Stimulated activated CD8-positive, alpha-beta memory T cell treated with anti-CD3 and anti-CD28 coated beads, Interleukin-4, amount 100 ng/mL, for 4 hours (primary cell): ENCODE results near the gene POLR3A.
"Not testable (repeated sequence)": the region's sequence is repeated elsewhere in the genome, so short reads cannot be mapped to it uniquely, and the experiment has no call there.

Source experiments
- DNase-seq, 2 donors: peaks; one replicate each; pipeline ENCODE4 v3.0.0-alpha.2; 2020; ENCODE audit warnings: low read depth in 2 of 2, low spot score in 1 of 2

Gene POLR3A

GRCh38 chr10:78023741-78024140, 5.6 kb downstream of the POLR3A start:
- no peak for DNase-seq

DNA sequence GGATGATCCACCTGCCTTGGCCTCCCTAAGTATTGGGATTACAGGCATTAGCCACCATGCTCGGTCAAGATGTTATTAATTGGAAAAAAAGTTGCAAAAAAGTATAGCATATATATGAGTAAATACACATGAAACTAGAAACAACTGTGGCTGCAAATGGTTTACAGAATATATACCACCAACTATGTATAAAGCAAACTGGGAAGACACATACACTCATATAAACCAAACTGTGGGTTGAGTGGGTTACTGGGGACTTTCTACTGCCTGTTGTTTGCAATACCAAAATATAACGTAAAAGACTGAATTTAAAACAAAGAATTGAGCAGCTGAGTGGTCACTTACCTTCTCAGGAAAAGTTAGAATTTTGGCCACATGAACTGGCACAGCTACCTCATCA, 8.1 kb downstream of the POLR3A start:
- DNase-seq = no peak

GRCh38 chr10:78019264-78019663, 10.1 kb downstream of the POLR3A start:
- DNase-seq = no peak

GRCh38 chr10:78017856-78018255, 11.5 kb downstream of the POLR3A start:
- DNase-seq = no peak

DNA sequence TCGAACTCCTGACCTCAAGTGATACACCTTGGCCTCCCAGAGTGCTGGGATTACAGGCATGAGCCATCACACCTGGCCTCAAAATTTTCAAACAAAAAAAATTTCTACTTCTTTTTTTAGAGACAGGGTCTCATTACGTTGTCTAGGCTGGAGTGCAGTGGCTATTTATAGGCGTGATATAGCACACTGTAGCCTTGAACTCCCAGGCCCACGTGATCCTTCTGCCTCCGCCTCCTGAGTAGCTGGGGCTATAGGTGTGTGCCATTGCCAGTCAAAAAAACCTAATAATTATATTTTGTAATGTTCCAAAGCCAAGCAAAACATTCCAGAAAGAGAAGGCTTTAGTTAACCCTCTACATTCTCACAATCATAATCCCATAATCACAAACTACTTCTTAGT, 13.8 kb downstream of the POLR3A start:
- no peak for DNase-seq

DNA sequence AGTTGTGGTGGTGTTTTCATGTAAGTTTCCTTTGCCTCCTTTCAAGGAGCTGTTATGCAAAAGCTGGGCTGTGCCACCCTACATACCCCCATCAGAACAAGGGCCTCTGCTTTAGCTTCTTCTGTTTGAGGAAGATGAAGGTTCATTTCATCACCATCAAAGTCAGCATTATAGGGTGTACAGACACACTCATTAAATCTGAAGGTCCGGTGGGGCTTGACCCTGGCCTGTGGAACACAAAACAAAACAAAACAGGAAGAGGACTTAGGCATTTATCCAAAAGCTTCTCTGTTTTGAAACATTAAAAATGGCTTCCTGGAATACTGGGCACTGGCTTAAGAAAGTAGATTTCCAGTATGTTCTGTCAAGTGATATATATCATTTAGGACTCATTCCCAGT, 15.8 kb downstream of the POLR3A start:
- no peak for DNase-seq

GRCh38 chr10:78011065-78011464, 18.2 kb downstream of the POLR3A start:
- no peak for DNase-seq

DNA sequence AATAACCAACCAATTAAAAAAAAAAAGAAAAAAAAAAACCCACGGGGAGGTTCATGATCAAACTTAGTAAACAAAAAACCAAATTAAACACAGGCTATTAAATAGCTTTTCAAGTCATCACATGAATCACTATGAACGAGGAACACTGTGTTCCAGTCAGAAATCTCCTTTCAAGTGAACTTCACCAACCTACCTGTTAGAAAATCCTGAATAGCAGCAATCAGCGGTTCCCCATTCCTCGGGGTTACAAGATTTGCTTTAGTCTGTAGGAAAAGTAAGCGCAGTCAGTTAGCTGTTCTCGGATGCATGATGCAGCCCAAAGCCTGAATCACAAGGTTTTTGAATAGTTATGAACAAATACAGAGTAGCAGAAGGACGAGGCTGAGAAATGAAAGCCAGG, 19.0 kb downstream of the POLR3A start:
- no peak for DNase-seq

- no peak for DNase-seq
These were observed 19.7 kb downstream of the POLR3A start for GRCh38 chr10:78009662-78010061.

GRCh38 chr10:78007172-78007571, 22.1 kb downstream of the POLR3A start:
- DNase-seq = no peak

DNA sequence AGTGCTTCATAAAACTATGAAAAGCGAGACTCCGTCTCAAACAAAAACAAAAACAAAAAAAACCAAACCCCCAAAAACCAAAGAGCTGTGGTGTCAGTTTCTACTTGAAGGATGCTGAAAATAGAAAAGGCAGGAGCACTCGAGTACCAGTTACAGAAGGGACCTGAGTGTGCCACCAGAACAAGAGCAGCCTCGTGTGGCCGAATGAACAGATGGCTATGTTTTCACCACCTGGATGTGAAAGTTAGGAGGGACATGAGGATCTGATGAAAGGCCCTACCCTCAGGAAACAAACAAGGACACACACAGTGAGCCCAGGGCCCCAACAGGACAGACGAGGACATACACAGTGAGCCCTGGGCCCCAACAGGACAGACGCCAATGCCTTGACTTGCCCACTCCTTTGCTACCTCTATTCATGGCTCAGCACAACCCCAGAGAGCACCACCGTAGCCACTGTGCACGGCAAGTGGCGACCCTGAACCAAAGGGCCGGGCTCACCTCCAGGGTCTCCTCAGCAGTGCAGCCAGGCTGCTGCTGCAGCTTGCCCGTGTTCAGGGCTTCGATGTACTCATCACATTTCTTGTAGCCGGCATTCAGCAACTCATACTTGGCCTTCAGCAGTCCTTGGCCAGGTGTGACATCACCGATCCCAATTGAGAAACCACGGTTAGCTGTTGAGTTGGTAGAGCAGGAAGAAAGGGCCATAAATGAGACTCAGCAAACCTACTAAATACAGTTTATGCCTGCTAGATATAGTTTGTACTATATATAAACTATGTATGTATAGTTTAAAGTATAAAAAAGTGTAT, 24.9 kb downstream of the POLR3A start:
- DNase-seq = no peak

- no peak for DNase-seq
These were observed 26.6 kb downstream of the POLR3A start for GRCh38 chr10:78002541-78003288.

GRCh38 chr10:78000956-78001472, 28.3 kb downstream of the POLR3A start:
- DNase-seq = no peak

DNA sequence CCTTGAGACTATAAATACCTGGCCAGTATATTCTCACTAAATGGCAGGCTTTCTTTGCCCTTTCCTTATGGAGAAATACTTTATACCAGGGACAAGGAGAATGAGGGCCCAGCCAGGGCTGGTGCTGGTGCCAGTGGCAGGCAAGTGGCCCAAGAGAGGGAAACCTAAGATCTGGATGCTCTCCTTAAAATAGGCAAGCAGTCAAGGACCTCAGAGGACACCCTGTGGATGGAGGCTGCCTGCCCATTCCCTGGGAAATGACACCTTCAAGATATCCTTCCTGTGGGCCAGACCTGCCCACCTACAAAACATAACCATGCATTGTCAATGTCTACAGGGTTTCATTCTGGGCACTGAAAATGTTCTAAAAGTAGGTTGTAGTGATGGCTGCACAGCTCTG, 29.1 kb downstream of the POLR3A start:
- no peak for DNase-seq

DNA sequence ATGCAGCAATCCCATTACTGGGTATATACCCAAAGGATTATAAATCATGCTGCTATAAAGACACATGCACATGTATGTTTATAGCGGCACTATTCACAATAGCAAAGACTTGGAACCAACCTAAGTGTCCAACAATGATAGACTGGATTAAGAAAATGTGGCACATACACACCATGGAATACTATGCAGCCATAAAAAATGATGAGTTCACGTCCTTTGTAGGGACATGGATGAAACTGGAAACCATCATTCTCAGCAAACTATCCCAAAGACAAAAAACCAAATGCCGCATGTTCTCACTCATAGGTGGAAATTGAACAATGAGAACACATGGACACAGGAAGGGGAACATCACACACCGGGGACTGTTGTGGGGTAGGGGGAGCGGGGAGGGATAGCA, 30.5 kb downstream of the POLR3A start:
- DNase-seq = not testable (repeated sequence)

DNA sequence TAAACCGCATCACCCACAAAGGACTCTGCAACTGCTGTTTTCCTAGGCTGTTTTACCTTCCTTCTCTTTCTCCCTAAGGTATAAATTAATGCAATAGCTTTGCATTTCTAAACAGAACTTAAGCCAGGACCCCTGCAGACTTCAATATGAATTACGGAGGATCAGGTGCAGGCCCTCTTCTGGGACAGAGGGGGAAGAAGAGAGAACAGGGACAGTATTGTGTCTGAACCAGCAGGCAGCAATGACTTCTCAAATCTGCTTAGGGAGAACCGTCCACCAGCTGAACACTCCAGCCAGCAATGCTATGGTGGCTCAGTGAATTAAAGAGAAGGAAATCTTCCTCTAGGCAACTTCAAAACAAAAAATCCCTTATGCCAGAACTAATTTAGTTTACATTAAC, 35.7 kb downstream of the POLR3A start:
- DNase-seq = no peak

- DNase-seq = no peak
These were observed 40.1 kb downstream of the POLR3A start for GRCh38 chr10:77989081-77989724.

DNA sequence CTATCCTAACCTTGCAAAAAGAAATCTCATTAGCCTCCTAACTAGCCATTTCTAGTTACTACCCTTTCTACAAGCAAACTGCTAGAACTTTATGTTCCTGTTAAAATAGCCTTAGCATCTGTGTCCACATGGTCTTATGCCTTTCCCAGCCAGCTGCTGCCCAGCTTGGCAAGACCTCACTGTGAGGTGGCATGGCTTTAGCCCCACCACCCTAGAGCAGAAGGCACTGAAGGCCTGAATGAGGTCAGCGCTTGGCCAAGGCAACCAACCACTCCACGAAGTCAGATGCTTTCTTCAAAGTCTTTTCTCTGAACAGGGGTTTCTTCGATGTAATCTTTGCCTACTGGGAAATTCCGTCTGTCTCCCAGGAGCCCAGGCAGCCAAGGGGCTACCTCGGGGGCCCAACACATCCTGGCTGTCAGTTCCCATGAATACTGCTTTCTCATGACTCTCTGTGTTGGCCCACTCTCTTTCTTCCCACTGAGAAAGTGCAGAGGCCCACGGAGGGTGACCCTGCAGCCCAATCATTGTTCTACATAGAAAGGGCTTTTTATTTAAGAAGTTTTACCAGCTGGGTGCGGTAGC, 41.6 kb downstream of the POLR3A start:
- DNase-seq = no peak

- no peak for DNase-seq
These were observed 44.3 kb downstream of the POLR3A start for GRCh38 chr10:77984986-77985385.

DNA sequence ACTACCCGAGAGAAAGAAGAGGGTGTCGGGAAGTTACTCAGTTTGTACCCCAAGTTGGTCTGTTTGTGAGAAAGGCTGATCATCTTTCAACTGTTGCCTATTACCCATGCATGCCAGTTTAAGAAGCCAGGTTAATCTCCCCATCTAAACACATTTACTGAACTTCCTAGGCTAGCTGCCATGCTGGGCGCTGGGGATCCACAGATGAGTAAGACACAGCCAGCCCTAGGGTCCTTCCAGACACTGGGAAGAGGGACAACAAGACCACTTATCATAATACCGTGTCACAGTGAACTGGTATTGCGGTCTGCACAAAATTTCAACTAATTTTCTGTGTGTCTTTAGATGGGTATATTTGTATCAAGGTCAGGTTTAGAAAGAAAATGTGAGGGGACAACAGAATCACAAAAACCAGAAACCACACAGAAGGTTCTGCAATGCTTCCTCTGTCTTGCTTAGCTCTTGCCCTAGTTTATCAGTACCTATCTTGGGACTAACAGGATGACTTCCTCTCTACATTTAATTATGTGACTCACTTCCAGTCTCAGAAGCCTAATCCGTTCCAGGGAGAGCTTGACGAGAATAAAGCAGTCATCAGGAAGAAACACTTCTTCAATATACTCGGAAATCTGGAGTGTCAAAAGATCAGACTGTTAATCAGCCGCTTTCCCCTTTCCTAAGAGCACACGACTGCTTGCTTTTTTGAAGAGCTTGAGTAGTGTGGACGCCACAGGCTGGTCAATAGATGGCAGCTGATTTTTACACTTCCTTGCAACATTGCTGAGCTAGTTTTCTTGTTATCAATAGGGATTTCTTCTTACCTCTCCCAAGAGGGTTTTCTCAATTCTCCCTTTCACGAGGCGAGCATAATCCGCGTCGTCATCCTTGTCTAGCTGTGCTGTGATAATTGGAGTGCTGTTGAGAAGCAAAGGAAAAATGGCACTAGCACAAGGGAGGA, 45.7 kb downstream of the POLR3A start:
- no peak for DNase-seq
